Stimulated activated CD4-positive, alpha-beta T cell treated with anti-CD3 and anti-CD28 coated beads, Interleukin-15, amount 100 ng/mL, for 24 hours (primary cell): ENCODE measurements around the gene BRI3BP.

Source experiments
- DNase-seq: peaks from one replicate; pipeline ENCODE4 v3.0.0-alpha.2; 2020

Gene BRI3BP

GRCh38 chr12:124993626-124994436, at the start of gene BRI3BP:
Gene BRI3BP (plus strand): TSS chr12:124993645. CDS start chr12:124993791, 146 bp downstream.
- peak; percentile 64 for DNase-seq

GRCh38 chr12:124946447-124946793, 47.0 kb upstream of the BRI3BP start:
- no peak for DNase-seq

DNA sequence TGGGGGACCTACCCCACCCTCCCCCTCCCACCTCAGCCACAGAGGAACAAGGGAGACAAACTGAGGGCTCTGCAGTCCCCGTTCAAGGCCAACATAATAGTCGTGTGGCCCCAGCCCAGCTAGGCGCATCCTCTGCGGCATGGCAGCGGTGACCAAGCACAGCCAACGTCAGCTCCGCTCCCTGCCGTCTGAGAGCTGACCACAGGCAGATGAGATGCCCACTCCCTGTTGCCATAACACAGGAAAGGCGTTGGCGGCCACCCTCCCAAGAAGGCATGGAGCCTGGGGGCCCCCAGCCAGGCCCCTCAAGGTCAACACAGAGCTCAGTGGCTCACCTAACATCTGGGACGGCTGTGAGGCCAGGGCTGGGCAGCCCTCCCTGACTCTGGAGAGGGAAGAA, 46.4 kb upstream of the BRI3BP start:
- no peak for DNase-seq

- no peak for DNase-seq
These were observed 45.7 kb upstream of the BRI3BP start for GRCh38 chr12:124947561-124948398.

DNA sequence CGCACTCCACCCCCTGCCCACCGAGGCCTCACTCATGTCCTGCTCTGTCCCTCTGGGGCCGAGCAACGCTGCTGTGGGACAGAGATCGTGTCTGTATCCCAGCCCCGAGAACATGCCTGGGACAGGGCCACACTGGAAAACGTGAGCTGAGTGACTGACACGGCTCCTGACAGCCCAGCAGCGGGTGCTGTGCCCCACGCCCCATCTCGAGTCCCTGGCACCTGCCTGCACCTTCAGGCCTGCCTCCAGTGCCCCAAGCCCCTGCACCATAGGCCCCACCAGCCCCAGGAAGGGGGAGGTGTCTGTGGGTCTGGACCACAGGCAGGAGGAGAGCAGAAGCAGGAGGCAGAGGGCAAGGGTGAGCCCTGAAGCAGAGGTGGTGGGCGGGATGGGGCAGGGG, 44.4 kb upstream of the BRI3BP start:
- DNase-seq, result no peak

DNA sequence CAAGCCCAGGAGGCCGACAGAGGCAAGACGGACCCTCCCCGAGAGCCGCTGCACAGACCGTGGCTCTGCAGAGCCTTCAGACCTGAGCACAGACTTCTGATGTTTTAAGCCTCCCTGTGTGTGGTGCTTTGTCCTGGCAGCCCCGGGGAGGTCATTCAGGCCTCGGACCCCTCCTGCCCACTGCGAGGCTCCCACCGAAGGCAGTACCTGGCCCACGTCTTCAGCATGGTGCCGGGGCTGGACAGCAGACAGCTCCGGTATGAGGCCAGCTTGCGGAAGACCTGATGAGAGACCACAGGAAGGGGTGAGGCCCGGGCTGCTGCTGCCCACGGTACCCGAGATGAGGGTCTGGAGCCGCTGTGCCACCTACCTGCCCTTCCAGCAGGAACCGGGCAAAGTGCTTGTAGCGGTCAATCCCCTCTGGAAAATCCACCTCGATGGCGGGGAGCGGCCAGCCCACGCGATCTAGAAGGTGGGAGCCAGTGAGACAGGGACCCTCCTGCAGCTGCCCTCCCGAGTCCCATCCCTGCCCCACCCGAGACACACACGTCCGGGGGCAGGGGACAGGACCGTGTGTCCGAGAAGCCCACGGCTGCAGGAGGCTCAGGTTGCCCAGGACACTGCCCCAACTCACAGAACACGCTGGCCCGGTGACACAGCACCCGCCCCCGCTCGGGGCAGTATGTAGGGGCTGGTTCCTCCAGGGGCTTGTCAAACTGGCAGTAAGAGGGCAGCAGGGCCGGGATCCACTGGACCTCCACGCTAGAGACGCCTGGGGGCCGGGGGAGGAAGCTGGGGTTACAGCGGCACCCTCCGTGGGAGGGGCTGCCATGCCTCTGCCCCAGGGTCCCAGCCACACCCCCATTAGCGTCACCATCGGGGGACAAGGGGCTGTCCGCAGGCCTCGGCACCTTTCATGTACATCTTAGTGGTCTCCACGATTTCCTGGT, 43.4 kb upstream of the BRI3BP start:
- no peak for DNase-seq

- no peak for DNase-seq
These were observed 41.1 kb upstream of the BRI3BP start for GRCh38 chr12:124952295-124952694.

DNA sequence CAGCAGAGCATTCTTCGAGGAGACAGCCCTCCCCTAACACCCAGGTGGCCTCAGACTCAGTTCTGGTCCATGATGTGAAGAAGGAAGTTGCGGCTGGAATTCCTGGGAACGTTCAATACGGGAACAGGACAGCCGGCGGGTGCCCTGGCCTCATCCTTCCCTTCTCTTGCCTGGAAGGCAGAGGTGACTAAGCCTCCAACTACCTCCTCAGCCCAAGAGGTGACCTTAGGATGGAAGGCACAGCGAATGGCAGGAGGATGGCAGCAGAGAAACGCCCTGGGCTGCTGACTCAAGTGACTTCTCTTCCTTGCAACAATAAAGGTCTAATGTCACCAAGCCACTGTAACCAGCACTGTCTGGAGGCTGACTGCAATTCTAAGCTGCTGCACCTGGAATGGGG, 40.6 kb upstream of the BRI3BP start:
- no peak for DNase-seq

DNA sequence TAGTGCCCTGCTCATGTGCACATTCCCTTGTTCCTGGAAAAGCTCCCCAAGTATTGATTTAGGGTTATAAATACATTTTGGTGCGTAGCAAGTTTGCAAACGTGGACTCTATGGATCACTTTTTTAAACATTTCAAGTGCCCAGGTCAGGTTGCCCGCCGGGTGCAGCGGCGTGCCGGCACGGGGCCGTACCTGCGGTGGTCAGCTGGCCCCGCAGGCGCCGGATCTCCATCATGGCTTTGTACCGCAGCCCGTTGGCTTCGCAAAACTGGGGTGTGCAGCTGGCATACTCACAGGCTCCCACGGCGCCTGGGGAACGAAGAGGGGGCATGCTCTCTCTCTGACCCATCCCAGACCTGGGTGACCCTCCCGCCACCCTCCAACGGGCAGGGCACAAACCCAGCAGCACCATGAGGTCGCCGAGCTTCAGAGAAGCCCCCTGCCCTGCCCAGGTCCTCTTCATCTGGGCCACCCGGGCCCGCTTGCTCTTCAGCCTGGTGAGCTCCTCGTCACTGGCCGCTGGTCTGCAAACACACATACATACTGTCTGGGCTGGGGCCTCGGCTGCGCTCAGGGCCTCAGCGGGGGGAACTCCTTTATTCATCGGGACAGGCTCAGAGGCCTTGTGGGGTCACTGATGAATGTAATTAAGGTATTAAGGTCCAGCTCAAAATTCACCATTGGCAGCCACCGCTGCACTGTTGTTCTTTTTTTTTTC, 39.6 kb upstream of the BRI3BP start:
- no peak for DNase-seq

GRCh38 chr12:124954771-124955170, 38.7 kb upstream of the BRI3BP start:
- no peak for DNase-seq

DNA sequence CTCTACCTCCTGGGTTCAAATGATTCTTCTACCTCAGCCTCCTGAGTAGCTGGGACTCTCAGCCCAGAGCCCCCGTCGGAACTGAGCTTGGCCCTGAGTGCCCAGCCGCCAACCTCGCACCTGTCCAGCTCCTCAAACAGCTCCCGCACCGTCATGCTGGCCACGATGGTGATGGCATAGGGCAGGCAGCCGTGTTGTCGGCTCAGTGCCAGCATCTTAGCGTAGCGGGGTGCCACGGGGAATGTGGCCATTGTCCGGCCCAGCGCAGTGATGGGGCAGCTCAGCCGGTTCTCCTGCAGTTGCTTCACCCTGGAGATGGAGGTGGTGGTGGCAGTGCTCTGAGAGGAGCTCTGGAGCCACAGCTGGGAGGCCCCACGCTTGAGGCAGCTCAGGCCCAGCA, 36.9 kb upstream of the BRI3BP start:
- DNase-seq, result no peak

DNA sequence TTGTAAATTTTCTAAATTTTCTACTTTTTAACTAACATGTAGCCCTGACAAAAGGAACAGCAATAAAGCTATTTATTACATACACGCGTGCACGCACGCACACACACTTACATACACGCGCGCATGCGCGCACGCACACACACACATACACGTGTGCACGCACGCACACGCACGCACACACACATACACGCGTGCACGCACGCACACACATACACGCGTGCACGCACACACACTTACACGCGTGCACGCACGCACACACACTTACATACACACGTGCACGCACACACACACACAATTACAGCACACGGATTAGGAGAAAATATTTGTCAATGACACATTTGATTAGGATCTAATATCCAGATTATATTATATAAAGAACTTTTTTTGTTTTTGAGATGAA, 32.4 kb upstream of the BRI3BP start:
- DNase-seq, result no peak

GRCh38 chr12:124963211-124963610, 30.2 kb upstream of the BRI3BP start:
- DNase-seq, result no peak

- DNase-seq, result no peak
These were observed 29.2 kb upstream of the BRI3BP start for GRCh38 chr12:124964251-124964650.

- DNase-seq, result no peak
These were observed 28.5 kb upstream of the BRI3BP start for GRCh38 chr12:124964836-124965462.

GRCh38 chr12:124967016-124967739, 26.3 kb upstream of the BRI3BP start:
- no peak for DNase-seq

GRCh38 chr12:124968656-124969055, 24.8 kb upstream of the BRI3BP start:
- DNase-seq, result no peak

DNA sequence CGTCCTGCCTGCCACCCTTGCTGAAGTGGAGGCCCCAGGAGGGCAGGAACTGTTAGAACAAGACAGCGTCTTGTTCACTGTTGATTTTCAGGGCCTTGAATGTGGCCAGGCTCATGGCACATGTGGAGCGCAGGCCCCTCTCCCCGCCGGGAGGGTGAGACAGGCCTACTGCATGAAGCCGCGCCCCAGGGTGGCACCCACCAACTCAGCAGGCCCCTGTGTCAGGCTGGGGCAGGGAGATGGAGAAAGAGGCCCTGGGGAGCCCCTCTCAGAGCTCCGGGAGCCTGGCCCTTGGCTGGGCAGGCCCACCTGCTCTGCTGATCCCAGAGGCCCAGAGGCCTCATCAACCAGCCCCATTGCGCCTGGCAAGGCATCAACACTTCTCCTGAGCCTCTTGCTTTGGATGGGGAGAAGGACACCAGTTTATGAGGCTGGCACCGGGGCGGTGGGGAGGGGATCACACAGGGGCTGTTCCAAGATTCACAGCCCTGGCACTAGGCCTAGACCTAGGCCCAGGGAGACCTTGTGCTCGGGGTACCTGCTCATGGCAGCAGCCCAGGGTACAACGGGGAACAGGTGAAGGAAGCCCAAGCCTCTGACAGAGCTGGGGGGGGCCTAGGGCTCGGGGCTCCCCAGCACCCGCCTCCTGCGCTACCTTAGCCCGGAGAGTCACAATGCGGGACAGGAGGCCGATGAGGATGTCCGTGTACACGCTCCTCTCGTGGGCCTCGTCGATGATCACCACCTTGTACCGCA, 22.6 kb upstream of the BRI3BP start:
- DNase-seq, result no peak

DNA sequence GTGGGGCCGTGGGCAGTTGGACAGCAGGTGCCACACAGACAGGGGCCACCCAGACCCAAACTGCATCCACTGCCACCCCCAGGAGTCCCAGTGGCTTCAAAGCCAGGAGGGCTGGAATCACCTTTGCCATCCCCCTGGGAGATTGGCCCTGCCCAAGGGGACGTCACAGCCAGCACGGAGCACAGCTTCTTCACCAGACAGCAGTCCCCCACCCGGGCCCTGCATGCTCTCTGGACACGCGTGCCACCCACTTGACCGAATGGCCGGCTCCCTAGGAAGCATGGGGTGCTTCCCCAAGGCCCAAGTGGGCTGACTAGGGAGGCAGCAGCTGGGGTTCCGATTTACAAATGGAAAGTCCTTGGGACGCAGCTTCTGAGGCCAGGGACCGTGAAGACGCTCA, 21.8 kb upstream of the BRI3BP start:
- no peak for DNase-seq

DNA sequence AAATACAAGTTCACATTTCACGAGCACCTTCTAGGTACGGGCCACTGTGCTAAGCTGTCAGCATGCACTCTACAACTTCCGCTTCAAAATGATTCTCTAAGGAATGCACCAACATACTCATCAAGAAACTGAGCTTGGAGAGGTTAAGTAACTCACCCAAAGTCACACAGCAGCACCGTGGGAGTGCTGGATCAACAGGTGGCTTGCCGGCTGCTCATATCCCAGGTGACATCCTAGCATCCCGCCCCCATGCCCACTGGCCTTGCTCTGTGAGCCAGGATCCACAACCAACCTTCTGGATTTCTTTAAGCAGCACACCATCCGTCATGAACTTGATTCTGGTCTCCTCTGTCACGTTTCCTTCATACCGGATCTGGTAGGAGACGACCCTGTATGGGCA, 21.2 kb upstream of the BRI3BP start:
- DNase-seq, result no peak
